Activated naive CD4-positive, alpha-beta T cell (primary cell): Measurements from ENCODE around the gene PTRH1.
A peak's percentile ranks its signal among the peaks of the same experiment; 100 is the strongest.

Source experiments
- DNase-seq, 4 experiments: peaks; one replicate each; lab custom pipeline; 2025; lab: John Stamatoyannopoulos, UW

The PTRH1 gene

GRCh38 chr9:127720031-127720864 is 4.8 kb upstream of the PTRH1 start:
- DNase-seq: peak in 1 of 4 experiments; percentile 15

GRCh38 chr9:127717766-127718165 is 2.3 kb upstream of the PTRH1 start:
- DNase-seq: no peak

GRCh38 chr9:127716412-127716811 is 949 bp upstream of the PTRH1 start:
- DNase-seq: no peak

GRCh38 chr9:127714951-127715469 is 453 bp downstream of the PTRH1 start:
- DNase-seq: no peak

GRCh38 chr9:127714020-127714750 is 1.3 kb downstream of the PTRH1 start:
- DNase-seq: no peak

- no peak for DNase-seq
Measured at GRCh38 chr9:127712867-127713266, 2.6 kb downstream of the PTRH1 start.

- no peak for DNase-seq
Measured at GRCh38 chr9:127712371-127712770, 3.1 kb downstream of the PTRH1 start.

- no peak for DNase-seq
Measured at GRCh38 chr9:127711831-127712274, 3.6 kb downstream of the PTRH1 start.

- no peak for DNase-seq
Measured at GRCh38 chr9:127711226-127711701, 4.2 kb downstream of the PTRH1 start.

- DNase-seq: no peak
Measured at GRCh38 chr9:127710204-127710783, 5.2 kb downstream of the PTRH1 start.

GRCh38 chr9:127708952-127709587 is 6.4 kb downstream of the PTRH1 start:
- DNase-seq: no peak

- DNase-seq: no peak
Measured at GRCh38 chr9:127707766-127708165, 7.7 kb downstream of the PTRH1 start.

GRCh38 chr9:127706836-127707241 is 8.6 kb downstream of the PTRH1 start, which contains the start of gene CFAP157:
TSS of gene CFAP157 (plus strand) at chr9:127706988. CDS start at chr9:127707032, 44 bp downstream.
- no peak for DNase-seq

GRCh38 chr9:127705577-127706379 is 9.7 kb downstream of the PTRH1 start:
- DNase-seq: no peak

- no peak for DNase-seq
Measured at GRCh38 chr9:127703289-127703946, 12.0 kb downstream of the PTRH1 start.

- DNase-seq: no peak
Measured at GRCh38 chr9:127700594-127701255, 14.7 kb downstream of the PTRH1 start.

- no peak for DNase-seq
Measured at GRCh38 chr9:127700140-127700539, 15.3 kb downstream of the PTRH1 start.

- peak; percentile 40 to 64 (median 50) for DNase-seq
Measured at GRCh38 chr9:127698985-127699670, 16.3 kb downstream of the PTRH1 start.

GRCh38 chr9:127698386-127698785 is 17.1 kb downstream of the PTRH1 start:
- DNase-seq: no peak
